SK-N-SH treated with all-trans-retinoic acid at 6 μM for 48 hours (cell line): ENCODE measurements around the gene SLAIN2.
"Not testable (repeated sequence)": the region's sequence is repeated elsewhere in the genome, so short reads cannot be mapped to it uniquely, and the experiment has no call there.

Experiments used
- ATAC-seq: fragments of 200-7000 bp; cut with Tn5 transposase; 3 replicates; pipeline ENCODE4 v1.9.1; 2020; ENCODE audit warnings: mild to moderate bottlenecking, moderate library complexity
- ARNTL ChIP-seq: fragments of 450-650 bp; formaldehyde crosslinking; IDR thresholded peaks from 2 replicates; pipeline ENCODE4 v1.5.0; 2020; ENCODE audit warnings: low read depth, mild to moderate bottlenecking, moderate library complexity, borderline replicate concordance
- BACH2 ChIP-seq: fragments of 250-450 bp; sonication (Bioruptor Pico); IDR thresholded peaks from 2 replicates; pipeline ENCODE4 v1.9.0; 2021; ENCODE audit warnings: mild to moderate bottlenecking, borderline replicate concordance
- CSDC2 ChIP-seq: fragments of 250-450 bp; sonication (Bioruptor Pico); IDR thresholded peaks from 2 replicates; pipeline ENCODE4 v1.5.0; 2020; ENCODE audit warnings: mild to moderate bottlenecking, moderate library complexity
- ESRRG ChIP-seq: fragments of 250-450 bp; sonication (Bioruptor Pico); IDR thresholded peaks from 2 replicates; pipeline ENCODE4 v1.6.1; 2021; ENCODE audit warnings: mild to moderate bottlenecking
- GLIS3 ChIP-seq: fragments of 250-450 bp; sonication (Bioruptor Pico); IDR thresholded peaks from 2 replicates; pipeline ENCODE4 v1.5.0; 2020; ENCODE audit warnings: mild to moderate bottlenecking, moderate library complexity
- ISL1 ChIP-seq: fragments of 250-450 bp; sonication (Bioruptor Pico); IDR thresholded peaks from 2 replicates; pipeline ENCODE4 v2.1.2; 2022; ENCODE audit warnings: mild to moderate bottlenecking, moderate library complexity
- OSR1 ChIP-seq: fragments of 250-450 bp; sonication (Bioruptor Pico); IDR thresholded peaks from 2 replicates; pipeline ENCODE4 v1.8.0; 2022; ENCODE audit warnings: moderate library complexity, mild to moderate bottlenecking, inconsistent platforms
- PATZ1 ChIP-seq: fragments of 250-450 bp; sonication (Bioruptor Pico); IDR thresholded peaks from 2 replicates; pipeline ENCODE4 v1.8.0; 2020; ENCODE audit warnings: mild to moderate bottlenecking, moderate library complexity, borderline replicate concordance
- POU6F1 ChIP-seq: fragments of 250-450 bp; sonication (Bioruptor Pico); IDR thresholded peaks from 2 replicates; pipeline ENCODE4 v1.8.0; 2021; ENCODE audit warnings: low read depth, mild to moderate bottlenecking, moderate library complexity, borderline replicate concordance
- PPARA ChIP-seq: fragments of 250-450 bp; sonication (Bioruptor Pico); IDR thresholded peaks from 2 replicates; pipeline ENCODE4 v1.5.0; 2020; ENCODE audit warnings: mild to moderate bottlenecking, borderline replicate concordance
- RARB ChIP-seq: fragments of 250-450 bp; sonication (Bioruptor Pico); IDR thresholded peaks from 2 replicates; pipeline ENCODE4 v1.8.0; 2021; ENCODE audit warnings: mild to moderate bottlenecking, moderate library complexity
- TCF4 ChIP-seq: fragments of 250-450 bp; sonication (Bioruptor Pico); IDR thresholded peaks from 2 replicates; pipeline ENCODE4 v1.8.0; 2021; ENCODE audit warnings: mild to moderate bottlenecking, moderate library complexity, borderline replicate concordance
- TSHZ2 ChIP-seq: fragments of 250-450 bp; sonication (Bioruptor Pico); IDR thresholded peaks from 2 replicates; pipeline ENCODE4 v1.5.0; 2020; ENCODE audit warnings: mild to moderate bottlenecking, moderate library complexity
- ZC3H10 ChIP-seq: fragments of 250-450 bp; sonication (Bioruptor Pico); IDR thresholded peaks from 2 replicates; pipeline ENCODE4 v1.5.1; 2021; ENCODE audit warnings: mild to moderate bottlenecking, moderate library complexity
- ZFP3 ChIP-seq: fragments of 250-450 bp; sonication (Bioruptor Pico); IDR thresholded peaks from 2 replicates; pipeline ENCODE4 v1.5.0; 2020; ENCODE audit warnings: mild to moderate bottlenecking, moderate library complexity
- ZNF565 ChIP-seq: fragments of 450-650 bp; formaldehyde crosslinking; conservative IDR thresholded peaks from 2 replicates; pipeline ENCODE4 v1.5.0; 2020; ENCODE audit warnings: low read depth, mild to moderate bottlenecking, moderate library complexity
- ZNF8 ChIP-seq: fragments of 450-650 bp; formaldehyde crosslinking; IDR thresholded peaks from 2 replicates; pipeline ENCODE4 v1.5.0; 2020; ENCODE audit warnings: mild to moderate bottlenecking, moderate library complexity
- TF ChIP-seq, protein P1 (sequence below): fragments of 250-450 bp; sonication (Bioruptor Pico); IDR thresholded peaks from 2 replicates; pipeline ENCODE4 v1.5.1; 2020; ENCODE audit warnings: low read depth, mild to moderate bottlenecking, moderate library complexity

SLAIN2 gene

GRCh38 chr4:48449151-48449550 is 107.8 kb downstream of the SLAIN2 start (continued):
- TF ChIP-seq PATZ1, result no peak
- TF ChIP-seq, protein P1, sequence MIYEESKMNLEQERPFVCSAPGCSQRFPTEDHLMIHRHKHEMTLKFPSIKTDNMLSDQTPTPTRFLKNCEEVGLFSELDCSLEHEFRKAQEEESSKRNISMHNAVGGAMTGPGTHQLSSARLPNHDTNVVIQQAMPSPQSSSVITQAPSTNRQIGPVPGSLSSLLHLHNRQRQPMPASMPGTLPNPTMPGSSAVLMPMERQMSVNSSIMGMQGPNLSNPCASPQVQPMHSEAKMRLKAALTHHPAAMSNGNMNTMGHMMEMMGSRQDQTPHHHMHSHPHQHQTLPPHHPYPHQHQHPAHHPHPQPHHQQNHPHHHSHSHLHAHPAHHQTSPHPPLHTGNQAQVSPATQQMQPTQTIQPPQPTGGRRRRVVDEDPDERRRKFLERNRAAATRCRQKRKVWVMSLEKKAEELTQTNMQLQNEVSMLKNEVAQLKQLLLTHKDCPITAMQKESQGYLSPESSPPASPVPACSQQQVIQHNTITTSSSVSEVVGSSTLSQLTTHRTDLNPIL, result no peak
- TF ChIP-seq CSDC2, result no peak
- TF ChIP-seq ZNF8, result no peak
- no peak for TF ChIP-seq ZNF565 (CRISPR knock-in tag)

DNA sequence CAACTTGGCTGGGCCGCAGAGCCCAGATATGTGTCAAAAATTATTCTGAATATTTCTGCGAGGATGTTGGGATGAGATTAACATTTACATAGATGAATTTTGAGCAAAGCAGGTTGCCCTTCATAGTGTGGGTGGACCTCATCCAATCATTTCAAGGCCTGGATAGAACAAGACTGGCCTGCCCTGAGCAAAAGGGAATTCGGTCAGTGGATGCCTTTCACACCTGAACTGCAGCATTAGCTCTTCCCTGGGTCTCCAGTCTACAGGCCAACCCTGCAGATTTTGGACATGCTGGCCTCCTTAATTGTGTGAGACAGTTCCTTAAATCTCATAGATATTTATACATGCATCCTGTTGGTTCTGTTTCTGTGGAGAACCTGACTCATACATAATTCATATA is 109.4 kb downstream of the SLAIN2 start:
- ATAC-seq, result no peak
- TF ChIP-seq ZC3H10 (CRISPR knock-in tag), result no peak
- TF ChIP-seq ARNTL (CRISPR knock-in tag), result no peak
- TF ChIP-seq ESRRG (CRISPR knock-in tag), result no peak
- TF ChIP-seq PPARA (CRISPR knock-in tag), result no peak
- TF ChIP-seq PATZ1, result no peak
- TF ChIP-seq BACH2 (CRISPR knock-in tag), result no peak
- TF ChIP-seq ZFP3 (CRISPR knock-in tag), result no peak
- no peak for TF ChIP-seq GLIS3 (CRISPR knock-in tag)
- TF ChIP-seq POU6F1, result no peak
- TF ChIP-seq ZNF8, result no peak
- no peak for TF ChIP-seq RARB (CRISPR knock-in tag)
- no peak for TF ChIP-seq TSHZ2
- no peak for TF ChIP-seq ZNF565 (CRISPR knock-in tag)
- TF ChIP-seq ISL1, result no peak
- TF ChIP-seq, all 23 proteins: peak for 0

DNA sequence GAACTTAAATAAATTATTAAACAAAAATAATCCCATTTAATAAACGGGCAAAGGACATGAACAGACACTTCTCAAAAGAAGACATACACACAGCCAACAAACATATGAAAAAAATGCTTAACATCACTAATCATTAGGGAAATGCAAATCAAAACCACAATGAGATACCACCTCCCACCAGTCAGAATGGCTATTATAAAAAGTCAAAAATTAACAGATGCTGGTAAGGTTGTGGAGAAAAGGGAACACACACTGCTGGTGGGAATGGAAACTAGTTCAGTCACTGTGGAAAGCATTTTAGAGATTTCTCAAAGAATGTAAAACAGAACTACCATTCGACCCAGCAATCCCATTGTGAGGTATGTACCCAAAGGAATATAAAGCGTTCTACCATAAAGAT is 110.3 kb downstream of the SLAIN2 start:
- ATAC-seq, result not testable (repeated sequence)

DNA sequence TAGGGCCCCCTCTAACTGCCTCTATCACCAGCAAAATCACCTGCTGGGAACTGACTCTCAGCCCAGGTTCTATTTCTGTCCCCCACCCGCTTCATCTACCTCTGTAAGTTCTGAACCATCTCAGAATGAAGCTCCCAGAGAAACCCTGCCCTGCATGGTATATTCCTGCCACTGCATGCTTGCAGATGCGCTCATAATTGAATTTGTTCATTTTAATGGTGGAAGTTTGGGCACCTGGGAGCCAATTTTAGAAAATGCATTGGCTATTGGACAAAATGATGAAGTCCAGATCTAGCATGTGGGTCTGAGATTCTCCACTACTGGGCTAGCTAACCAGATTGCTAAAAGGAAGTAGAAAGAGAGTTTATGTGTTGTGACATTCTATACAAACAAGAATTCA is 113.3 kb downstream of the SLAIN2 start:
- TF ChIP-seq TCF4 (CRISPR knock-in tag), result 0 out of 2 replicates have a peak, but pooled peaks have one; percentile 38
- TF ChIP-seq OSR1, result no peak
- peak; percentile 44; the same call in 1 of the 2 replicates for TF ChIP-seq TSHZ2
- ATAC-seq, result peak; percentile 36; the same call in 1 of the 3 replicates
